Measurements from ENCODE around the gene NLRX1.
A peak's percentile ranks its signal among the peaks of the same experiment; 100 is the strongest.
"Not testable (repeated sequence)": the region's sequence is repeated elsewhere in the genome, so short reads cannot be mapped to it uniquely, and the experiment has no call there.

NLRX1 gene

DNA sequence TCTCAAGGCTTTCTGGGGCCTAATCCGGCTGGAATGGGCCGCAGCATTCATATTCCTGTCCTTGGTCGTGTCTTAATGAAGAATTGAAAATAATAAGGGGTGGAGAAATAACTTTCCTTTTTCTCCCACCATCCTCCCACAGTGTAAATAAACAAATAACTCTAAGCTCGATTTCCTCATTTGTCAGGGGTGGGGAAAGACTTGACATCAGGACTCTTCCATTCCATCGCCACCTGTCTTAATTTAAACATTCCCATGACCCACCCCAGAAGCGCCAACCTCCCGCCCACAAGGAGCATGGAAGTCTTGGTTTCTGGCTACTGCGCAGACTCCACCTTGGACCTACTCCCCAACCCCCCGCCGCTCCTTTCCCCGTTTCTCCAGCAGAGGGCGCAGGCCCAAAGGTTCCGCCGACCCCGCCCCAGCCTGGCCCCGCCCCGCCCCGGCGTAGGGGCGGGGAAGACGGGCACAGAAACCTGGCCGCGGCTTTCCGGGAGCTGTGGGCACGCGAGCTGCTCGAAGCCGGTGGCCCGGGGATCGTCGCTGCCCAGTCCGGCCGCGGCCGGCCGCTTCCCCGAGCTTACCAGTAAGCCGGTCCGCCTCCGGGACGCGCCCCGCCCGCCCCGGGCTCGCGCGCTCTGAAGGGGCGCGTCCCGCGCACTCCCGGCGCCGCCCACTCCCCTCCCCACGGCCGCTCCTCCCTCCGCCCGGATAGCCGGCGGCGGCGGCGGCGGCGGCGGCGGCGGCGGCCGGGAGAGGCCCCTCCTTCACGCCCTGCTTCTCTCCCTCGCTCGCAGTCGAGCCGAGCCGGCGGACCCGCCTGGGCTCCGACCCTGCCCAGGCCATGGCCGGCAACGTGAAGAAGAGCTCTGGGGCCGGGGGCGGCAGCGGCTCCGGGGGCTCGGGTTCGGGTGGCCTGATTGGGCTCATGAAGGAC is 37.3 kb downstream of the NLRX1 start, which contains the start of gene CBL:
CBL (plus strand) TSS at position 766 of the 937 bp plus-strand sequence; CDS start at position 845, 79 bp downstream.
- H3K27ac ChIP-seq, result peak within 1 kb of the TSS; percentile 91
- DNase-seq (ENCODE audit: low read depth, low spot score), result no peak

DNA sequence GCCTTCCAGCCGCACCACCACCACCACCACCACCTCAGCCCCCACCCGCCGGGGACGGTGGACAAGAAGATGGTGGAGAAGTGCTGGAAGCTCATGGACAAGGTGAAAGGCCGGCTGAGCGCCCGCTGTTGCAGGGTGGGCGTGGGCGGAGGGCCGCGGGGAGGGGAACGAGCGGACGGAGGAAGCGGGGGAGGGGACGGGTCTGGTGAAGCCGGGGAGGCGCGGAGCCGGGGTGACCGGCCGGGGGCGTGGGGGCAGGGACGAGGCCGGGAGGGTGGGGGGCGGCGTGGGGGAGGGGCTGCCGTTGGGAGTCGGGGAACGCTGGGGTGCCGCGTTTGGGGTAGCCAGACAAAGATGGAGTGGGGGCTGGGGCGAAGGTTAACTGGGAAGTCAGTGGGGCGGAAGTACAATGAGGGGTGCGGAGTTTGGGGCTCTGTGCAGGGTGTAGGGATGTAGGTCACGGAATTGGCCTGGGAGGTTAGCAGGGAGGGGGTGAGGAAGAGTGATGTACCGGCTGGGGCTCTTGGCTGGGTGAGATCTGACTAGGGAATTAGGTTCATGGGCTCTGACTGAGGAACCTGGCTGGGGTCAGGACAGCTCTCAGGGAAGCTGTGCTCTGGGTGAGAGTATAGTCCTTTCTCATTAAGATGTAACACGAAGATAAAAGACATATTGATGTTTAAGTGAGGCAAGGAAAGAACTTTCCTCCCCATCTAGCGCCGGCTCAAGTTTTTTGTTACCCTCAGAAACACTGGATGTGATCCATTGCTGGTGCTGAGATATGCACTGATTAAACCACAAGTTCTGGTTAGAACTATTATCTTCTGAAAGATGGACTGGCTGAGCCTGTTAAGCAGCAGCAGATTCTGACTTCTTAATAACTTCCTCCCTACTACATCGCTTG is 38.2 kb downstream of the NLRX1 start:
- DNase-seq (ENCODE audit: low read depth, low spot score), result no peak
- peak overlapping the region; percentile 91 for H3K27ac ChIP-seq

DNA sequence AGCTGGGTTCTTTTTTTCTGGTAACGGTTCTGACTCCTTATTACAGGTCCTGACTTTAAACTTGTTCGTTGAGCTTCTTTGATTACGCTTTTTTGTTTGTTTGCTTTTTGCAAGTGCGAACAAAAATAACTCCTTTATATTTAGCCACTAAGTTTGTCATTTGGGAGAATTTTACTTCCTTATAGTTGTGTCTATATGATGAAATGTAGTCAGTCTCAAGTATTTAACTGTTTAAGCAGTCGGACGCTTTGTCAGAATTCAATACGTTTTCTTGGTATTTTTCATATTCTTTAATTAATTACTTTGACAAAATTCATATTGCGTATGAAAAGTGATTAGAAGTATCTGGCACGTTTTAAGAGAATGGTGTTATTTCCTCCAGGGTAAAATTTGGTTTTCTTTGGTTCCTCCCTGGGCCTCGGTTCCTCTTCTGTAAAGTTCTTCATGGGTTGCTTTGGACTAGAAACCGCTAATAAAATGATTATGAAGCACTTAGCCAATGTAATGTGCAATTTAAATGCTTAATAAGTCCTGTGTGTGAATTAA is 39.0 kb downstream of the NLRX1 start:
- no peak for DNase-seq (ENCODE audit: low read depth, low spot score)
- H3K27ac ChIP-seq, result peak overlapping the region; percentile 91

DNA sequence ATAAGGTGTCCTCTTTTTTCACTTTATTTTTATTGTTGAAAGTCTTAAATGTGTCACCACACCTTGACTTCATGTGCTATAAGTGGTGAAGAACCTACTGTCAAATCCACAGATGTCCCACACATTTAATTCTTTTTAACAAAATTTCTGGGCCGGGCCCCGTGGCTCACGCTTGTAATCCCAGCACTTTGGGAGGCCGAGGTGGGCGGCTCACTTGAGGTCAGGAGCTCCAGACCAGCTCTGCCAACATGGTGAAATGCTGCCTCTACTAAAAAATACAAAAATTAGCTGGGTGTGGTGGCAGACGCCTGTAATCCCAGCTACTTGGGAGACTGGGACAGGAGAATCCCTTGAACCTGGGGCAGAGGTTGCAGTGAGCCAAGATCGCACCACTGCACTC is 40.7 kb downstream of the NLRX1 start:
- no peak overlapping the region for H3K27ac ChIP-seq
- DNase-seq (ENCODE audit: low read depth, low spot score), result no peak

DNA sequence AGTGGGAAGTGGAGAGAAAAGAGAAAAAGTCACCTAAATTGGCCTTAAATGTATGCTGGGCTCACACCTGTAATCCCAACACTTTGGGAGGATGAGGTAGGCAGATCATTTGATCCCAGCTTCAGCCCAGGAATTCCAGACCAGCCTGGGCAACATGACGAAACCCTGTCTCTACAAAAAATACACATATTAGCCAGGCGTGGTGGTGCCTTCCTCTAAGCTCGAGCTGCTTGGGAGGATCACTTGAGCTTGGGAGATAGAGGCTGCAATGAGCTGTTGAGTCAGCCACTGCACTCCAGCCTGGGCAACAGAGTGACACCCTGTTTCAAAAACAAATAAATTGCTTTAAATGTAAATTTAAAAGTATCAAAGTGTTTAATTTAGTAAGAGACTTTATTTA is 41.5 kb downstream of the NLRX1 start:
- peak overlapping the region; percentile 4 for H3K27ac ChIP-seq
- no peak for DNase-seq (ENCODE audit: low read depth, low spot score)

DNA sequence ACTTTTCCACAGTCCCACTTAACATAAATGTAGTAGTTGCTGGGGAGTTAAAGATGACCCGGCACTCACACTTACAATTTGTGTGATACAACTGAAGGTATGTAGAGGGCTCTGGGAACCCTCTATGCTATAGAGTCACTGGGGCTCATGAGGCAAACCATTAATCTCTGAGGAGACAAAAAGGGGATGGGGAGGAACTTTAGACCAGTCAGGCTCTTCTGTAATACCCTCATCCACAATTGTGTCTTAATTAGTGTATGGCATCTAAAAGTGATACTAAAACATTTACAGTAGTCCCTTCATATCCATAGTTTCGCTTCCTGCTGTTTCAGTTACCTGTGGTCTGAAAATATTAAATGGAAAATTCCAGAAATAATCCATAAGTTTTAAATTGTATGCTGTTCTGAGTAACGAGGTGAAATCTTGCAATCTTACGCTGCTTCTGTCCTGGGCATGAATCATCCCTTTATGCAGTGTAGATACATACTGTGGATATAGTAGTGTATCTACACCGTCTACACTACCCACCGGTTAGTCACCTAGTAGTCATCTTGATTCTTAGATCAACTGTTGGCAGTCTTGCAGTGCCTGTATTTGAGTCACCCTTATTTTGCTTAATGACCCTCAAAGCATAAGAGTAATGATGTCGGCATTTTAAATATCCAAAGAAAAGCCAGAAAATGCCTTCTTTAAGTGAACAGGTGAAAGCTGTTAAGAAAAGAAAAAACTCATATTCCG is 49.8 kb downstream of the NLRX1 start:
- peak overlapping the region; percentile 92 for H3K27ac ChIP-seq
- DNase-seq (ENCODE audit: low read depth, low spot score), result peak; percentile 90

DNA sequence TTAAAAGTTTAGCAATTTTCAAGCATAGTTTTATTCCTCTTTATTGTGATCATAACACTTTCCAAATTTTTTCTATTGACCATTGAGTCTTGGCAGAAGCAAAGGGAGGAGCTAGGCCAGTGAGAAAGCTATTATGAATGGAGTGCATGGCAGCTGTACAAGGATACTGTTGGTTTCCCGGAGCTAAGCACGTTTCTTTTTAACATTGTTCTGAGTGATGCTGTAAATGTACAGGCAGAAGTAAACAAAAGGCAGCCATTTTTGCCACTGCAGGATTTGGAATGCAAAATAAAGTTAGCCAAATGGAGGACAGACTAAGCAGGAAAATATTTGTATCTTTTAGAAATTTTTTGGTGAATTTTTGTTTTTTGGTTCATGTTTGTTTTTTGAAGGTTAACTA is 53.8 kb downstream of the NLRX1 start:
- H3K27ac ChIP-seq, result no peak overlapping the region
- no peak for DNase-seq (ENCODE audit: low read depth, low spot score)

DNA sequence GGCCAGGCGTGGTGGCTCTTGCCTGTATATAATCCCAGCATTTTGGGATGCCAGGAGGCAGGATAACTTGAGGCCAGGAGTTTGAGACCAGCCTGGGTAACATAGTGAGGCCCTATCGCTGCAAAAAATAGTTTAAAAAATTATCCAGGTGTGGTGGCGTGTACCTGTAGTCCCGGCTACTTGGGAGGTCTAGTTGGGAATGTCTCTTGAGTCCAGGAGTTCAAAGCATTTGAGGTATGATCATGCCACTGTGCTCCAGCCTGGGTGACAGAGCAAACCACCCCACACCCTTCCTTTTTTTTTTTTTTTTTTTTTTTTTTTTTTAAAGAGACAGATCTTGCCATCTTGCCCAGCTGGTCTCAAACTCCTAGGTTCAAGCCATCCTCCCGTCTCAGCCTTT is 54.4 kb downstream of the NLRX1 start:
- DNase-seq (ENCODE audit: low read depth, low spot score), result no peak
- H3K27ac ChIP-seq, result no peak overlapping the region

DNA sequence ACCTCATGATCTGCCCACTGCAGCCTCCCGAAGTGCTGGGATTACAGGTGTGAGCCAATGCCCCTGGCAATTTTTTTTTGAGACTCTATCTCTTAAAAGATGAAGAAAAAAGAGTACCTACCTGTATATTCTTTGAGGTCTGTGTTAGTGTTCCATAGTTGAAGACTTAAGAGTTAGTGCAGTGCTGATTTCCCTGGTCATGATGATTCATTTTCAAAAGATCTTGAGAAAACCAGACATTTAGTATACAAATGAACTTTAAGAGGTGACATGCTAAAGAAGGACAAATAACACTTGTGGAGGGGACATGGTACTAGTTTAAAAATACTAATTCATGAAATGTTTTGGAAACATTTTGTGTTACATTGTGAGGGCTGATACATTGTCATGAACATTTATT is 55.3 kb downstream of the NLRX1 start:
- DNase-seq (ENCODE audit: low read depth, low spot score), result no peak
- no peak overlapping the region for H3K27ac ChIP-seq

DNA sequence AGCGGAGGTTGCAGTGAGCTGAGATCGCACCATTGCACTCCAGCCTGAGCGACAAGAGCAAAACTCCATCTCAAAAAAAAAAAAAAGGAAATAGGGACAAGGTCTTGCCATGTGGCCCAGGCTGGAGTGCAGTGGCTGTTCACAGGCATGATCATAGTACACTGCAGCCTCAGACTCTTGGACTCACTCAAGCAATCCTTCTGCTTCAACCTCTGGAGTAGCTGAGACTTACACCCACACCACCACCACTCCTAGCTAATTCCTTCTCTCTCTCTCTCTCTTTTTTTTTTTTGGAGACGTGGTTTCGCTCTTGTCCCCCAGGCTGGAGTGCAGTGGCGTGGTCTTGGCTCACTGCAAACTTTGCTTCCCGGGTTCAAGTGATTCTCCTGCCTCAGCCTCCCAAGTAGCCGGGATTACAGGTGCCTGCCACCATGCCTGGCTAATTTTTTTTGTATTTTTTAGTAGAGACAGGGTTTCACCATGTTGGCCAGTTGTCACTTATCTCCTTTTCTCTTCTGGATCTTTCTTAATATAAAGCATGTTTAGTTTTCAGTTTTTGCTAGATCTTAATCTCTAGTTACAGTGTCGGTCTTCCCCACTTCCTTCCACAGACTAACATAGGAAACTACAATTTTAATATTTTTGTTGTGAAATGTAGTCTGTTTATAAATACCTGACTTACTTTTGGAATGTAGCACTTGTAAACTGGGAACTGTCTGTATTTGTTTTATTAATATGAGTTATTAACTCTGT is 60.2 kb downstream of the NLRX1 start:
- H3K27ac ChIP-seq, result peak overlapping the region; percentile 28

DNA sequence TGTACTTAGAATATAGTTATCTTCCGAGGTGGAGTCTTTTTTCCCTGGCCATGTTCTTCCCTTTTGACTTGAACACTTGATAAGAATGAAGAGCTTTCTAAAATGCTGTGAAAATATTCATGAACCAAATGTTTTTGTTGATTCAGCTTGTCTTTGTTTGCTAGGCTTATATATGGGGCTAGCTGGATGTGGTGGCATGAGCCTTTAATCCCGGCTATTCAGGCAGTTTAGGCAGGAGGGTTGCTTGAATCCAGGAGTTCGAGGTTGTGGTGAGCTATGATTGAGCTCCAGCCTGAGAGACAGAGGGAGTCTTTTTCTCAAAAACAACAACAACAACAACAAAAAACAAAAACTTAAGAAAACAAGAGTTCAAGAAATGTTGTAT is 60.8 kb downstream of the NLRX1 start:
- no peak for DNase-seq (ENCODE audit: low read depth, low spot score)
- peak overlapping the region; percentile 28 for H3K27ac ChIP-seq

More for the DNA sequence above, 60.2 kb downstream of the NLRX1 start:
- not testable (repeated sequence) for DNase-seq (ENCODE audit: low read depth, low spot score)

DNA sequence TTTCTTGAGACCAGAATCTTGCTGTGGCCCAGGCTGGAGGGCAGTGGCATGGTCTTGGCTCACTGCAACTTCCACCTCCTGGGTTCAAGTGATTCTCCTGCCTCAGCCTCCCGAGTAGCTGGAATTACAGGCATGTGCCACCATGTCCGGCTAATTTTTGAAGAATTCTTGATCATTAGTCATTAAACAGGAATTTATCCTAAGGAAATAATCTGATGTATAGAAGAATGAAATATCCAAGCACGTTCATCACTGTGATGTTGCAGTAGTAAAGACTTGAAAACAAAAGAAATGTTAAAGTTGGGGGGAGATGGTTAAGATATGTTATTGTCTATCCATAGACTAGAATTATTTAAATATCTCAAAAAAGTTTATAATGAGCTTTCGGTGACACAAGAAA is 61.2 kb downstream of the NLRX1 start:
- peak overlapping the region; percentile 28 for H3K27ac ChIP-seq
- no peak for DNase-seq (ENCODE audit: low read depth, low spot score)
